IMR-90 (cell line): Measurements from ENCODE around the gene SLC5A11. TPM values are rescaled to one million over a fixed set of nuclear protein-coding genes. Genes with fewer than 3 reads are reported as not detected.

Experiments used
- ATAC-seq: fragments of 200-7000 bp; cut with Tn5 transposase; 2 replicates; pipeline ENCODE4 v1.9.1; 2020; ENCODE audit warnings: low read depth, mild to moderate bottlenecking, moderate library complexity
- BruUV-seq: library from RNA; stranded (reverse); fragments of 400-500 nt; replicated peaks from 2 replicates; lab custom pipeline; 2021; lab: Mats Ljungman, UMichigan
- CTCF ChIA-PET: fragments of 300-600 bp; formaldehyde crosslinking; extraction: SDS; loops from one replicate; lab custom pipeline; 2021; ENCODE audit warnings: antibody characterized with exemption; lab: Yijun Ruan, JAX
- POLR2A ChIA-PET: fragments of 300-600 bp; sonication (Branson Sonifier 250); formaldehyde crosslinking; loops from one replicate; lab custom pipeline; 2022; ENCODE audit warnings: antibody characterized with exemption; ENCODE audit not compliant: unreplicated experiment; lab: Charles Lee
- DNase-seq: peaks from one replicate; pipeline ENCODE4 v3.0.0; 2013
- H2AFZ ChIP-seq: replicated peaks from 2 replicates; pipeline ENCODE3; 2013; ENCODE audit warnings: low read length, mild to moderate bottlenecking; ENCODE audit not compliant: poor library complexity
- H2AK5ac ChIP-seq: 2 replicates; pipeline ENCODE4 v1.6.1; 2013; ENCODE audit warnings: low read depth, low read length, inconsistent platforms
- H2AK9ac ChIP-seq: replicated peaks from 2 replicates; pipeline ENCODE3; 2013; ENCODE audit warnings: mild to moderate bottlenecking, low read depth, low read length, moderate library complexity; ENCODE audit not compliant: poor library complexity
- H2BK120ac ChIP-seq: 2 replicates; pipeline ENCODE4 v1.6.1; 2013; ENCODE audit warnings: low read depth, low read length, inconsistent platforms
- H2BK15ac ChIP-seq: 3 replicates; pipeline ENCODE4 v1.6.1; 2013; ENCODE audit warnings: low read depth, low read length, inconsistent platforms
- H2BK20ac ChIP-seq: 2 replicates; pipeline ENCODE4 v1.6.1; 2013; ENCODE audit warnings: low read depth, mild to moderate bottlenecking, inconsistent platforms, low read length, moderate library complexity
- H2BK5ac ChIP-seq: 2 replicates; pipeline ENCODE4 v1.6.1; 2013; ENCODE audit warnings: mild to moderate bottlenecking, low read depth, low read length, inconsistent platforms; ENCODE audit not compliant: poor library complexity, severe bottlenecking
- H3K14ac ChIP-seq: replicated peaks from 2 replicates; pipeline ENCODE4 v1.6.1; 2013; ENCODE audit warnings: low read depth, low read length, inconsistent platforms
- H3K18ac ChIP-seq: 2 replicates; pipeline ENCODE4 v1.6.1; 2013; ENCODE audit warnings: low read depth, low read length, control low read depth
- H3K23ac ChIP-seq: 2 replicates; pipeline ENCODE4 v1.6.1; 2013; ENCODE audit warnings: low read depth, low read length, inconsistent platforms
- H3K27ac ChIP-seq: 2 replicates; pipeline ENCODE4 v1.5.1; 2013; ENCODE audit warnings: mild to moderate bottlenecking, control low read depth, low read length; ENCODE audit not compliant: insufficient read depth
- H3K27me3 ChIP-seq: 2 replicates; pipeline ENCODE4 v1.6.1; 2013; ENCODE audit warnings: low read length; ENCODE audit not compliant: control insufficient read depth, insufficient read depth
- H3K36me3 ChIP-seq: 2 replicates; pipeline ENCODE4 v1.6.1; 2013; ENCODE audit warnings: low read length, mixed read lengths; ENCODE audit not compliant: control insufficient read depth, insufficient read depth
- H3K4ac ChIP-seq: 2 replicates; pipeline ENCODE4 v1.6.1; 2013; ENCODE audit warnings: low read depth, low read length, inconsistent platforms
- H3K4me1 ChIP-seq: 2 replicates; pipeline ENCODE4 v1.6.1; 2013; ENCODE audit warnings: low read length, mixed read lengths; ENCODE audit not compliant: control insufficient read depth, insufficient read depth
- H3K4me2 ChIP-seq: 2 replicates; pipeline ENCODE4 v1.6.1; 2013; ENCODE audit warnings: low read depth, mild to moderate bottlenecking, control low read depth, low read length, moderate library complexity
- H3K4me3 ChIP-seq: 2 replicates; pipeline ENCODE4 v1.5.1; 2013; ENCODE audit warnings: low read depth, mild to moderate bottlenecking, control low read depth, low read length, moderate library complexity; ENCODE audit not compliant: insufficient read depth
- H3K56ac ChIP-seq: 2 replicates; pipeline ENCODE4 v1.6.1; 2013; ENCODE audit warnings: low read length, inconsistent platforms; ENCODE audit not compliant: insufficient read depth; ENCODE audit errors: extremely low read depth
- H3K79me1 ChIP-seq, 2 experiments: 2 replicates each; pipeline ENCODE4 v1.6.1; 2013; ENCODE audit warnings: low read length in 2 of 2, inconsistent platforms in 1 of 2, low read depth in 1 of 2
- H3K9ac ChIP-seq: 2 replicates; pipeline ENCODE4 v1.6.1; 2013; ENCODE audit warnings: low read depth, low read length, control low read depth
- H3K9me1 ChIP-seq: 2 replicates; pipeline ENCODE4 v1.6.1; 2013; ENCODE audit warnings: low read length, inconsistent platforms; ENCODE audit not compliant: insufficient read depth
- H3K9me3 ChIP-seq: 2 replicates; pipeline ENCODE4 v1.6.1; 2013; ENCODE audit warnings: low read length; ENCODE audit not compliant: control insufficient read depth, insufficient read depth
- H4K20me1 ChIP-seq: 2 replicates; pipeline ENCODE4 v1.6.1; 2013; ENCODE audit warnings: low read length, inconsistent platforms; ENCODE audit not compliant: insufficient read depth
- H4K5ac ChIP-seq: 2 replicates; pipeline ENCODE4 v1.6.1; 2013; ENCODE audit warnings: mild to moderate bottlenecking, low read depth, low read length, control low read depth
- H4K8ac ChIP-seq, 2 experiments: 2 replicates each; pipeline ENCODE4 v1.6.1; 2013; ENCODE audit warnings: low read depth in 2 of 2, low read length in 2 of 2, control low read depth in 1 of 2, inconsistent platforms in 1 of 2
- H4K91ac ChIP-seq: 2 replicates; pipeline ENCODE4 v1.6.1; 2013; ENCODE audit warnings: low read depth, low read length, inconsistent platforms; ENCODE audit not compliant: insufficient read depth
- BHLHE40 ChIP-seq: fragments of 150-350 bp; IDR thresholded peaks from 2 replicates; pipeline ENCODE4 v1.6.1; 2016; ENCODE audit warnings: mild to moderate bottlenecking, low read depth, low read length
- CHD1 ChIP-seq: IDR thresholded peaks from 2 replicates; pipeline ENCODE4 v1.6.1; 2012; ENCODE audit warnings: low read depth, low read length, improper control_type of control experiment
- FOS ChIP-seq: fragments of 150-350 bp; IDR thresholded peaks from 2 replicates; pipeline ENCODE4 v1.6.1; 2016; ENCODE audit warnings: low read depth, low read length
- MXI1 ChIP-seq: IDR thresholded peaks from 2 replicates; pipeline ENCODE4 v1.6.1; 2012; ENCODE audit warnings: low read depth, mild to moderate bottlenecking, low read length, moderate library complexity, borderline replicate concordance
- NFE2L2 ChIP-seq: fragments of 150-350 bp; IDR thresholded peaks from 2 replicates; pipeline ENCODE4 v1.6.1; 2016; ENCODE audit warnings: low read depth, mild to moderate bottlenecking, low read length
- RAD21 ChIP-seq: IDR thresholded peaks from 2 replicates; pipeline ENCODE4 v1.6.1; 2012; ENCODE audit warnings: low read length, improper control_type of control experiment
- RCOR1 ChIP-seq: IDR thresholded peaks from 2 replicates; pipeline ENCODE4 v1.6.1; 2012; ENCODE audit warnings: mild to moderate bottlenecking, low read length, improper control_type of control experiment; ENCODE audit not compliant: insufficient replicate concordance
- RFX5 ChIP-seq: IDR thresholded peaks from 2 replicates; pipeline ENCODE4 v1.8.0; 2012; ENCODE audit warnings: low read depth, mild to moderate bottlenecking, low read length, moderate library complexity
- SMC3 ChIP-seq: fragments of 150-350 bp; IDR thresholded peaks from 2 replicates; pipeline ENCODE4 v1.6.1; 2016; ENCODE audit warnings: low read depth, mild to moderate bottlenecking, antibody characterized with exemption, low read length, moderate library complexity
- WGBS, 2 experiments: methylation state at CpG; one replicate each; pipeline versions ENCODE4 v1.1.5 to v1.1.7; 2013; ENCODE audit warnings: missing lambda C conversion rate in 2 of 2; ENCODE audit not compliant: insufficient read length in 1 of 2; ENCODE audit errors: extremely low coverage in 2 of 2; 5-methylcytosine and 5-hydroxymethylcytosine counted together
- dilution Hi-C: fragments of 300-500 bp; cut with HindIII; formaldehyde crosslinking; loops from one replicate; pipeline ENCODE4 v1.14.3; 2018; ENCODE audit warnings: low sequenced_read_pairs; ENCODE audit not compliant: unreplicated experiment
- in situ Hi-C: fragments of 300-500 bp; cut with MboI; formaldehyde crosslinking; loops from 3 replicates; pipeline ENCODE4 v1.14.3; 2019; ENCODE audit warnings: low sequenced_read_pairs, inconsistent platforms, mixed read lengths
- intact Hi-C: fragments of 100-400 bp; cut with micrococcal nuclease; formaldehyde crosslinking; loops from 2 replicates; pipeline ENCODE4 v1.10.0; 2022
- polyA plus RNA-seq, 3 experiments: library from polyadenylated mRNA; depleted of rRNA; stranded (reverse); fragments of >200 nt; gene quantifications; 2 replicates each; pipeline ENCODE4 v1.2.3, GENCODE V29; 2012; ENCODE audit warnings: low replicate concordance in 1 of 3
- total RNA-seq: library from RNA; depleted of rRNA; stranded (reverse); fragments of >200 nt; gene quantifications from 2 replicates; pipeline ENCODE4 v1.2.3, GENCODE V29; 2012
- TF ChIP-seq, protein P1 (sequence below): conservative IDR thresholded peaks from 2 replicates; pipeline ENCODE4 v1.5.1; 2012; ENCODE audit warnings: mild to moderate bottlenecking, low read depth, low read length, improper control_type of control experiment
- TF ChIP-seq, protein P2 (sequence below): fragments of 150-350 bp; IDR thresholded peaks from 2 replicates; pipeline ENCODE4 v1.6.1; 2016; ENCODE audit warnings: low read depth, mild to moderate bottlenecking, low read length, moderate library complexity, borderline replicate concordance
- TF ChIP-seq, protein P3 (sequence below): fragments of 150-350 bp; IDR thresholded peaks from 2 replicates; pipeline ENCODE4 v1.6.1; 2017; ENCODE audit warnings: mild to moderate bottlenecking, antibody characterized with exemption, low read length, low read depth

Gene SLC5A11
- total and polyA plus RNA-seq, 2 of the 4 experiments (the other 2 are of a cell fraction): under 0.01 TPM; not detected in 1

DNA sequence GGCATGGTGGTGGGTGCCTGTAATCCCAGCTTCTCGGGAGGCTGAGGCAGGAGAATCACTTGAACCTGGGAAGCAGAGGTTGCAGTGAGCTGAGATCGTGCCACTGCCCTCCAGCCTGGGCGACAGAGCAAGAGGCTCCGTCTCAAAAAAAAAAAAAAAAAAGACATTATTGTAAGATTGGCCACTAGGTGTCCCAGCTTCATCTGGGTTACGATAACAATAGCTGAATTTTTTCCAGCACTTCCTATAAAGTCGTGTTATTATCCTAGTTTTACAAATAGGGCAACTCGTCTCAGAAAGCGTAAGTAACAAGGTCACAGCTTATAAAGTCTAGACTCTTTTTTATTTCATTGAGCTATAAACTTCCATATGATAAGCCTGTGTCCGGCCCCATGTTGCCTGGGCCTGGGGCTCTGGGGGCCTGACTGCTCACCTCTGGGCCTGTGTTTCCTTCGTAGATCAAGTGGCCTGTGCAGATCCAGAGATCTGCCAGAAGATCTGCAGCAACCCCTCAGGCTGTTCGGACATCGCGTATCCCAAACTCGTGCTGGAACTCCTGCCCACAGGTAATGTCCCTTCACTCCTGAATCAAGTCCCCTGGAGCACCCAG is 60.5 kb downstream of the SLC5A11 start:
- Histone ChIP-seq H3K14ac (no peak overlapping the region), H3K4ac (no peak overlapping the region), H2AFZ (no peak overlapping the region), H3K79me1 (no peaks in the 10 kb centered on the region), H2AK5ac (no peak overlapping the region), H3K9me3 (no peaks in the 10 kb centered on the region), H3K9me1 (no peaks in the 10 kb centered on the region), H3K4me3 (no peak overlapping the region), H3K9ac (no peak overlapping the region), H2BK20ac (no peak overlapping the region), H3K56ac (no peak overlapping the region), H3K4me2 (no peak overlapping the region), H2BK5ac (no peak overlapping the region), H2AK9ac (no peak overlapping the region), H4K8ac (no peak overlapping the region), H4K5ac (no peak overlapping the region), H3K4me1 (no peaks in the 10 kb centered on the region), H2BK15ac (no peak overlapping the region), H3K18ac (no peak overlapping the region), H4K20me1 (no peaks in the 10 kb centered on the region), H3K36me3 (no peaks in the 10 kb centered on the region), H3K27ac (no peak overlapping the region), H2BK120ac (no peak overlapping the region), H4K91ac (no peak overlapping the region), H3K27me3 (no peaks in the 10 kb centered on the region; the same call in 1 of the 2 replicates), H3K23ac (no peak overlapping the region)
- intact Hi-C loops: no loop called here
- BruUV-seq: no TSS peak
- CTCF ChIA-PET: interaction anchor here (0.6 to 1.6 kb wide), 14 partner anchors 9 to 1428 kb away, joined by 3 to 8 read pairs (median 4); no protein-coding TSS in a partner anchor
- 20% methylated on average over 1 of the region's 14 CpGs; no CpG with 5 or more reads in 1 of the 2 experiments for WGBS, 2 experiments
- dilution Hi-C loops: no loop called here
- TF ChIP-seq CHD1: no peak
- TF ChIP-seq, protein P1, sequence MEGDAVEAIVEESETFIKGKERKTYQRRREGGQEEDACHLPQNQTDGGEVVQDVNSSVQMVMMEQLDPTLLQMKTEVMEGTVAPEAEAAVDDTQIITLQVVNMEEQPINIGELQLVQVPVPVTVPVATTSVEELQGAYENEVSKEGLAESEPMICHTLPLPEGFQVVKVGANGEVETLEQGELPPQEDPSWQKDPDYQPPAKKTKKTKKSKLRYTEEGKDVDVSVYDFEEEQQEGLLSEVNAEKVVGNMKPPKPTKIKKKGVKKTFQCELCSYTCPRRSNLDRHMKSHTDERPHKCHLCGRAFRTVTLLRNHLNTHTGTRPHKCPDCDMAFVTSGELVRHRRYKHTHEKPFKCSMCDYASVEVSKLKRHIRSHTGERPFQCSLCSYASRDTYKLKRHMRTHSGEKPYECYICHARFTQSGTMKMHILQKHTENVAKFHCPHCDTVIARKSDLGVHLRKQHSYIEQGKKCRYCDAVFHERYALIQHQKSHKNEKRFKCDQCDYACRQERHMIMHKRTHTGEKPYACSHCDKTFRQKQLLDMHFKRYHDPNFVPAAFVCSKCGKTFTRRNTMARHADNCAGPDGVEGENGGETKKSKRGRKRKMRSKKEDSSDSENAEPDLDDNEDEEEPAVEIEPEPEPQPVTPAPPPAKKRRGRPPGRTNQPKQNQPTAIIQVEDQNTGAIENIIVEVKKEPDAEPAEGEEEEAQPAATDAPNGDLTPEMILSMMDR: peak; percentile 48
- no peak for TF ChIP-seq RCOR1
- peak; percentile 22 for TF ChIP-seq SMC3
- TF ChIP-seq, protein P2, sequence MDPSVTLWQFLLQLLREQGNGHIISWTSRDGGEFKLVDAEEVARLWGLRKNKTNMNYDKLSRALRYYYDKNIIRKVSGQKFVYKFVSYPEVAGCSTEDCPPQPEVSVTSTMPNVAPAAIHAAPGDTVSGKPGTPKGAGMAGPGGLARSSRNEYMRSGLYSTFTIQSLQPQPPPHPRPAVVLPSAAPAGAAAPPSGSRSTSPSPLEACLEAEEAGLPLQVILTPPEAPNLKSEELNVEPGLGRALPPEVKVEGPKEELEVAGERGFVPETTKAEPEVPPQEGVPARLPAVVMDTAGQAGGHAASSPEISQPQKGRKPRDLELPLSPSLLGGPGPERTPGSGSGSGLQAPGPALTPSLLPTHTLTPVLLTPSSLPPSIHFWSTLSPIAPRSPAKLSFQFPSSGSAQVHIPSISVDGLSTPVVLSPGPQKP: no peak
- TF ChIP-seq, protein P3, sequence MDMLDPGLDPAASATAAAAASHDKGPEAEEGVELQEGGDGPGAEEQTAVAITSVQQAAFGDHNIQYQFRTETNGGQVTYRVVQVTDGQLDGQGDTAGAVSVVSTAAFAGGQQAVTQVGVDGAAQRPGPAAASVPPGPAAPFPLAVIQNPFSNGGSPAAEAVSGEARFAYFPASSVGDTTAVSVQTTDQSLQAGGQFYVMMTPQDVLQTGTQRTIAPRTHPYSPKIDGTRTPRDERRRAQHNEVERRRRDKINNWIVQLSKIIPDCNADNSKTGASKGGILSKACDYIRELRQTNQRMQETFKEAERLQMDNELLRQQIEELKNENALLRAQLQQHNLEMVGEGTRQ: no peak
- no peak for TF ChIP-seq FOS
- no peak for TF ChIP-seq RFX5
- TF ChIP-seq MXI1: no peak
- peak; percentile 41; the same call in 1 of the 2 replicates for TF ChIP-seq RAD21
- no peak for TF ChIP-seq BHLHE40
- no peak for TF ChIP-seq NFE2L2
- DNase-seq (peak; percentile 26), ATAC-seq (peak; percentile 29)
- in situ Hi-C loops: loop anchor here (5.0 kb wide), 1 partner anchor 49 kb away; no protein-coding TSS in a partner anchor
- POLR2A ChIA-PET: interaction anchor here (0.6 kb wide), 2 partner anchors 87 to 112 kb away, joined by 3 to 10 read pairs; no protein-coding TSS in a partner anchor
